Effector CD4-positive, alpha-beta T cell (primary cell): ENCODE data around the gene WDR73.
A peak's percentile ranks its signal among the peaks of the same experiment; 100 is the strongest.
"Not testable (repeated sequence)": the region's sequence is repeated elsewhere in the genome, so short reads cannot be mapped to it uniquely, and the experiment has no call there.

Experiments
- DNase-seq: peaks from one replicate; pipeline ENCODE4 v3.0.0-alpha.2; 2020

Gene WDR73

DNA sequence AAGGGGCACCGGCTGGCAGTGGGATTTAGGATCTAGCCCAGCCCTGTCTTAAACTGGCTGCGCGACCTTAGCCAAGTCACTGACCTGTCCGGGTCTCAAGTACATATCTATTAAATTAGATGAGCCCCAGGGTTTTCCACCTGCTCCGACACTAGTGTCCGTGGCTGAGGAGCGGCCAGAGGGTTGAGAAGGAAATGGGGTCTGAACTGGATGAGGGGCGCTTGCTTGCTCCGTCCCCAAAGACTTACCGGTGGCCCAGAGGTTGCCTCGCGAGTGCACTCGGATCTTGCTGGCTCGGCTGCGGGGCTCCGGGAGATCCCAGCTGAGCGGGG lies 3.6 kb upstream of the WDR73 start:
- DNase-seq, result no peak

DNA sequence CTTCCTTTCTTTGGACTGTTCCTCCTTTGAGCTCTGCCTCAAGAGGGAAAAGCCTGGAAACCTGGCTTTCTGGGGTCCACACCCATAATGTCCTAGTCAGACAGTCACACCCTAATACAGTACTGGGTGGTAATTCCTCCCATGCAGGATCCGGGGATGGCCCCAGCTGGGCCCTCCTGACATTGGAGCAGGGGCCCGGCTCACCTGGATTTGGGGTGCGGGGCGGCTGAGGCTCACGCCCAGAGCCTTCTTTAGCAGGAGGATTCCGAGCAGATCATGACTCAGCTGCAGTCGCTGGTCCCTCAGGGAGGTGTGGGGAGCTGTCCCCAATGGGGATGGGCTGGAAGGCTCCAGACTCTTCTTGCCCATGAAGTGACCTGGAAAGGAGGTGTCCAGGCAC lies 2.9 kb upstream of the WDR73 start:
- DNase-seq, result no peak

DNA sequence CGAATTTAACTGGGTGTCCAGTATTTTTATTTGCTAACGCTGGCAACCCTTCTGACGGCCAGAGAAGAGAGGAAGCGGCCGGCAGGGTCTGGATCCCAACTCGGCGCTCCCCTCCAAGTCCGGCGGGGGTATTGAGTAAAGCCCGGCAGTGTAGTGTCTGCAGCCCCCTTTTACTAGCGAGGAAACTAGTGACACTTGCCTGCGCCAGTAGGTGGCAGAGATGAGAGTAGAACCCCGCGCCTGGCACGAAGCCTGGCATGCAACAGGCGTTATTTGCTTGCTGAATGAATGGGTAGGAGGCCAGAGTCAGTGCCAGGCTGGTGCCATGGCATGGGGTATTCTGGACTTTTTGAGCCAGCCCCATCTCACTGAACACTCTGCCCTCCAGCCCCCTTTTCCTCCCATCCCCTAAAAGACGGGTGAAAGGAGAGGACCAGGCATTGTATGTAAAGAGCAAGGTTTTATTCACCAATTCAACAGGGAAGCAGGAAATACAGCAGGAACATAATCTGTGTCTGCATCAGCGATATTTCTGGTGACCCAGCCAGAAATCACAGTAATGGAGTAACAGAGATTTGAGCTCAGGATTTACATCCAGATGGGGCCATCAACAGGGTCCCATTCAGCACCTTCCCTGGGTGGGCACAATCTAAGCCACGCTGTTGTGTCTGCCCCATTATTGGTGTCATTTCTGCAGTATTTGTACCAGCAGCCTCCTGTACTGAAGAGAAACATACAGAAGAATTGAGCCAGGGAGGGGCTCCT lies 788 bp upstream of the WDR73 start:
- peak; percentile 66 for DNase-seq

DNA sequence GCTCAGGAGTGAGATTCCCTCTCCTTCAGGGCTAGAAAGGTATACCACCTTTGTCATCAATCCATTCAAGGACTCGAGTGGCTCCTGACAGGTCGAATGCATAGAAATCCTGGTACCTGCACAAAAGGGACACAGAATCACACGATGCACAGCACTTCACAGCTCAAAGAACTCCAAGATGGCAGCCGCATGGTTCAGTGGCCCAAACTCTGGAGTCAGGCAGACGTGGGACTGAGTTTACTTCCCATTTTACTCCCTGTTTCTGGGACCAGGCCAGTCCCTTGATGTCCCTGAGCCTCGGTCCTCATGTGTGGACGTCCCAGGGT lies 536 bp downstream of the WDR73 start:
- DNase-seq, result no peak

DNA sequence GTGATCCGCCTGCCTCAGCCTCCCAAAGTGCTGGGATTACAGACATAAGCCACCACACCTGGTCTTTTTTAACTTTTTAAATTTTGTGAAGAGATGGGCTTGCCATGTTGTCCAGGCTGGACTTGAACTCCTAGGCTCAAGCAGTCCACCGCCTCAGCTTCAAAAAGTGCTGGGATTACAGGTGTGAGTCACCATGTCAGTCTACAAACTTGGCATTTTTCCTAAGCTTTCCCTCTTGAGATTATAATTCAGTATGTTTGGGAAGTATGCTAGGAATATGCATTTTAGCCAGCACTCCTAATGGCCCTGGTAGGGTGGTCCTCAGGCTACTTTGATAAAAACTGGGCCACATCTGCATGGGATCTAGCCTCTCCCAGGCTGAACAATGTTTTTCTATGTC lies 4.4 kb downstream of the WDR73 start:
- no peak for DNase-seq

DNA sequence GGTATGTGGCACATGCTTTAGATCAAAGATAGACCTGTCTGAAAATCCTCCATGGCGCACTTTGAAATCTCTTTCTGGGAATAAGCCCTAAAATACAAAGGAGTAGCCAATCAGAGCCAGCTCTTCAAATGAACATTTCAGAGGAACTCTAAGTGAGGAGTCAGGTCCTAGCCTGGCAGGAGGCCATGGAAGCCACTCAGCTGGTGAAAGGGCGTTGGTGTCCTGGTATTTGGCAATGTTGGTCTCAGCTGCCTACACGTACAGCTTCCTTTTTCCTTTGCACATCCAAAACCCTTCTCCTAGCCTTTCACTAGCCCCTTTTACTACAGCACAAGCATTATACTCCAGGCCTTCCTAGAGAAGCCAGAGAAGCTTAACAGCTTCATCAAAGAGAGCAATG lies 5.5 kb downstream of the WDR73 start:
- DNase-seq, result no peak

DNA sequence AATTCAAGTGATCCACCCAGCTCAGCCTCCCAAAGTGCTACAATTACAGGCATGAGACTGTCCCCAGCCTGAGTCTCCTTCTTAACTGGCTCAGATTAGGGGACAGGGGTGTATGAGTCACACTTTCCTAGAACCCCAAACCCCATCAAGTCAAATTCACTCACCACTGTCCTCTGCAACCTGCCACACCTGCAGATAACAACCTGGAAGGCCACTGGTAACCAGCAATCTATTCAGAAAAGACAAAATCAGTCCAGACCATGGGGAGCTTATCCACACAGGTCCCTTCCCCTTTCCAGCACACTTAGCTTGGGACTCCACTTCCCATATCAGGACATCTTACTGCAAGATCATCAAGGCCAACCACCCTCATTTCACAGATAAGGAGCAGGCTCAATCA lies 6.4 kb downstream of the WDR73 start:
- DNase-seq, result no peak

DNA sequence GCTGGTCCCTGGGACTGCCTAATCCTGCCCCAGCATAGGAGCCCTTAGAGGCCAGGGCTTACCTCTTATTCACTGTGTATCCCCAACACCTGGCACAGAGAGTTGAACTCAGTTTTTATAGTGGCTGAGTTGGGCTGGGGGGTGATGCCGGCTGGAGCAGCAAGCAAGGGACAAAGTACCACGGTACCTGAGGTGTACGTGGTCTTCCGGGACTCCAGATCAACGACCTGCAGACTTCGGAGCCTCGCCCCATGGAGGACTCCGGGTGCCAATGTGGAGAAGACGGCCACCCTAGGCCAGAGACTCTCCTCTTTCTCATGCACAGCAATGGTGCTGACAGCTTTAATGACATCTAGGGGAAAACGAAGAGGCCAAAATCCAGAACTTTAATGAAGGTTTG lies 8.1 kb downstream of the WDR73 start:
- no peak for DNase-seq

DNA sequence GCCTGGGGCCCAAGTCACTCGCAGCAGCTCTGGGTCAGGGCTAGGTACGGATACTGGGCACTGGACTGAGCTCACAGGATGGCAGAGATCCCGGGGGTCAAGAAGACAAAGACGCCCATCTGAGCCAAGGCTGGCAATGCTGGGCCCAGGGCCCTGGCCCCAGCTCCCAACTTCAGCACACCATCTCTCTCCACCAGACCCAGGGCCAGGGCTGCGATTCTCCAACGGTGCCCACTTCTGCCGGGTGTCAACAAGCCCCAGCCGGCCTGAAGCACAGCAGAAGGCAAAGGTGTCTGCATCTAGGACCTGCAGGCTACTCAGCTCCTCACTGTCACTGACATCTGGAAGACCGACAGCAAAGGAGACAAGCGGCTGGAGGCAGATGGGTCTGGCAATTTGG lies 8.6 kb downstream of the WDR73 start:
- no peak for DNase-seq

DNA sequence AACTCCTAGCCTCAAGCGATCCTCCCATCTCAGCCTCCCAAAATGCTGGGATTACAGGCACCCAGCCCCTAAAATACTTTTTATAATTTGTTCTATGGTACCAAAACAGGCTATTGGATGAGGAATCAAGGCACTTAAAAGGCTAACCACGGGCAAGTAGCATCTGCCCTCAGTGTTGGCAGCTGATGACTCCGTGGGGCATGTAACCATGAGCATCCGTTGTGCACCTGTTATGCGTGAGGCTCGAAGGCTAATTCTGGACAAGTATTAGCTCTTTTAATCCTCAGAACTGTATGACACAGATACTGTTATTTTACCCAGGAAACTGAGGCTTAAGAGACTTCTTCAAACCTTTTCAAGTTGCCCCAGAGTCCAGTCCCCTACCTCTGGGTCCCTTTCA lies 10.2 kb downstream of the WDR73 start:
- DNase-seq, result no peak

DNA sequence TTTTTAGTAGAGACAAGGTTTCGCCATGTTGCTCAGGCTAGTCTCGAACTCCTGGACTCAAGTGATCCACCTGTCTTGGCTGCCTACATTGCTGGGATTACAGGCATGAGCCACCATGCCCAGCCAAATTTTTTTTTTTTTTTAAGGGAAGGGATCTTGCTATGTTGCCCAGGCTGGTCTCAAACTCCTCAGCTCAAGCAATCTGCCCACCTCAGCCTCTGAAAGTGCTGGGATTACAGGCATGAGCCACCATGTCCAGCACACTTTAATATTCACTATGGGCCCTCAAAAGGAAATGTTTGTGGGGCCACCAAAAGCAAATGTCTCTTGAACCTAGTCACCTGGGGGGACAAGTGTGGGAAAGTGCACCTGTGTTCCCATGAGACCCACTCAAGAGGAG lies 11.4 kb downstream of the WDR73 start:
- DNase-seq, result not testable (repeated sequence)

DNA sequence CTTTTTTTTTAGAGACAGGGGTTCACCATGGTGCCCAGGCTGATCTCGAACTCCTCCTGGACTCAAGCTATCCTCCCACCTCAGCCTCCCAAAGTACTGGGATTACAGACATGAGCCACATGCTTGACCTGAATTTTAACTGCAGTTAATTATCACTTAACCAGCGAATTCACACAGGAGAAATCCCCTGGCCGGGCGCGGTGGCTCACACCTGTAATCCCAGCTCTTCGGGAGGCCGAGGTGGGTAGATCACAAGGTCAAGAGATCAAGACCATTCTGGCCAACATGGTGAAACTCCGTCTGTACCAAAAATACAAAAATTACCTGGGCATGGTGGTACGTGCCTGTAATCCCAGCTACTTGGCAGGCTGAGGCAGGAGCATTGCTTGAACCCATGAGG lies 12.2 kb downstream of the WDR73 start:
- DNase-seq, result not testable (repeated sequence)

DNA sequence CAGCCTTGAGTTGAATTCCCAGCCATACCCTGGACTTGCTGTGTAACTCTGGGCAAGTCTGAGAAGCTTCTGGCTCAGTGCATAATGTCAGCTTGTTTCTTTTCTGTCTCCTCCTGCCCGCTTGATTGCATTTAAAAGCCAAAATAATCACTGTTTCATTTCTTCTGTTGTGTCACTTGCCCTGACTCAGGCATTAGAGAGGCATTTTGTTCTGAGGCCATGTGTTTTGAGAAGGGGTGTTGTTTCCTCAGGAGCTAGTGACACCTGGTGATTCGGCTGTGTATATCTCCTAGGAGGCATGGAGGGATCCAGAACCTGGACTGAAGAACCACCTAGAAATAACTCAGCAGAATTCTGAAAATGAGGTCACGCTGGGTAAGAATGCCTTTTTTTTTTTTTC lies 16.0 kb downstream of the WDR73 start:
- DNase-seq, result no peak

DNA sequence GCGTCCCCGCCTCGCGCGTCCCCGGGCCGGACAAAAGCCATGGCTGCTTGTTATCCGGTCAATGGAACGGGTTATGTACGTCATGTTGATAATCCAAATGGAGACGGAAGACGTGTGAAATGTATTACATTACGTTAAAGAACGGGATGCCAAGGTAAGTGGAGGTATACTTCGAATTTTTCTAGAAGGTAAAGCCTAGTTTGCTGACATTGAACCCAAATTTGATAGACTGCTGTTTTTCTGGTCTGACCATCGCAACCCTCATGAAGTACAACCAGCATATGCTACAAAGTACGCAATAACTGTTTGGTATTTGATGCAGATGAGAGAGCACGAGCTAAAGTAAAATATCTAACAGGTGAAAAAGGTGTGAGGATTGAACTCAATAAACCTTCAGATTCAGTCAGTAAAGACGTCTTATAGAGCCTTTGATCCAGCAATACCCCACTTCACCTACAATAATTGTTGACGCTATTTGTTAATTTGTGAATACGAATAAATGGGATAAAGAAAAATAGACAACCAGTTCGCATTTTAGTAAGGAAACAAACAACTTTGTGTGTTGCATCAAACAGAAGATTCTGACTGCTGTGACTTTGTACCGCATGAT lies 19.8 kb downstream of the WDR73 start:
- no peak for DNase-seq

DNA sequence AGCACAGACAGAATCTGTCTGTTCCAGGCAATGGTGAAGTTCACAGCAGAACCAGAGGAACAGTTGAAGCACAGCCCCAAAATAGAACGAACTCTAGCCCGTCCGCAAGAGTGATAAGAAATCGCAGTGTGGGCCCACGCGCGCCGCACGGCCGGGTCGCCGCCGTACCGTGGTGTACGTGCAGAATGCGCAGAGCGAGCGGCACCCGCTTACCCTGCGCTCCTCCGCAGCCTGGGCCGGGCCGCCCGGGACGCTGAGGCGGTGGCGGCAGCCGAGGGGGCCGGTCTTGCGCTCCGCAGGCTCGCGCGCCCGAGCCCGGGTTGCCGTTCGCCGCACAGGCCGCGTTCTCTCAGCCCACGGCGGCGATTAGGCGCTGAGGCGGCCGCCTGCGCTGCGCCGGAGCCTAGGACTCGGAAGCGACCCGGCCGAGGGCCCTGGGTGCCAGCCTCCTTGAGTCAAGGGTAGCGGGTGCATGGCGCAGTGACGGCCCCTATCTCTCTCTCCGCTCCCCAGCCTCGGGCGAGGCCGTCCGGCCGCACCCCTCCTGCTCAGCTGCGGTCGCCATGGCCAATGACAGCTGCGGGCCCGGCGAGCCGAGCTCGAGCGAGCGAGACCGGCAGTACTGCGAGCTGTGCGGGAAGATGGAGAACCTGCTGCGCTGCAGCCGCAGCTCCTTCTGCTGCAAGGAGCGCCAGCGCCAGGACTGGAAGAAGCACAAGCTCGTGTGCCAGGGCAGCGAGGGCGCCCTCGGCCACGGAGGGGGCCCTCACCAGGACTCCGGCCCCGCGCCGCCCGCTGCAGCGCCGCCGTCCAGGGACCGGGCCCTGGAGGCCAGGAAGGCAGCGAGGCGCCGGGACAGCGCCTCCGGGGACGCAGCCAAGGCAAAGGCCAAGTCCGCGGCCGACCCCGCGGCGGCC lies 20.5 kb downstream of the WDR73 start:
- peak; percentile 48 for DNase-seq

DNA sequence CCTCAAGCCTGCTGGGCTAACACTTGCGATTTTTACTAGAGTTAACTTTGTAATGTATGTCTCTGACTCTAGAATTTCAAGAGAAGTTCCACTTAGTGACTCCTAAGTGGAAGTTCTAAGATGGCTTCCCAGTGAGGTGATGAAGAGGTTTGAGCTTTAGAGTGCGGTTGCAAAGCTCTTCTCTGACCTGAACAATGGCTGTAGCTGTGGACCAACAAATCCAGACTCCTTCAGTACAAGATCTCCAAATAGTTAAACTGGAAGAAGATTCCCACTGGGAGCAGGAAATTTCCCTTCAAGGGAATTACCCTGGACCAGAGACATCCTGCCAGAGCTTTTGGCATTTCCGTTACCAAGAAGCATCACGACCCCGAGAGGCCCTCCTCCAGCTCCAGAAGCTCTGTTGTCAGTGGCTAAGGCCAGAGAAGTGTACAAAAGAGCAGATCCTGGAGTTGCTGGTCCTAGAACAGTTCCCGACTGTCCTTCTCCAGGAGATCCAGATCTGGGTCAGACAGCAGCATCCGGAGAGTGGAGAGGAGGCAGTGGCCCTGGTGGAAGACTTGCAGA lies 22.3 kb downstream of the WDR73 start:
- DNase-seq, result no peak

DNA sequence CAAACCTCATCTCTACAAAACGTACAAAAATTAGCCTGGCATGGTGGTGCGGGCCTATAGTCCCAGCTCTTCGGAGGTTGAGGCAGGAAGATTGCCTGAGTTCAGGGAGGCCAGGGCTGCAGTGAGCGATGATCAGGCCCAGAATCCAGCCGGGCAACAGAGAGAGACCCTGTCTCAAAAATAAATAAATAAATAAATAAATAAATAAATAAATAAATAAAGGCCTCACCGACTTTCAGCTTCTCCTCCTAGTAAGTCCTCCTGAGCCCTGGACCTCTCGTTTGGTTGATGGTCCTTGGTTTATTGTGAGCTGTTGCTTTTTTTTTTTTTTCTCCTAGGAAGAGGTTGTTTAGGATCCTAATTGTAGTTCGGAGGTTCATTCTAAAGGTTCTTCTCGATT lies 25.1 kb downstream of the WDR73 start:
- DNase-seq, result no peak

DNA sequence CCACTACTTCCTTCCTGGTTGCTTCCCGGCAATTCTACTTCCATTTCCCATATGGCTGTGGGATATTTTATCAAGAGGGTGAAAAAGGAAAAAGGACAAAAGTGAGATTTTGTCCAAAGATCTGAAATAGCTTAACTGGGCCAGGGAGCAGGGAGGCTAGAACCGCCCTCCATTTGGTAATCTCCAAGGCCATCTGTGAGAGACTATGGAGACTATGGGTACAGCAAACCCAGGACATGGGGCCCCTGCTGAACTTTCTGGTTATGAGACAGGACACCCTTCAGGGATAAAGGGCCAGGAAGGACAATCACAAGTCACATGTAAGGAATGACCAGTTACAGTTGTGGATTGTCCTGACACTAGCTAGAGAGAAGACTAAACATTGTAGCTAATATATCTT lies 29.0 kb downstream of the WDR73 start:
- DNase-seq, result no peak

DNA sequence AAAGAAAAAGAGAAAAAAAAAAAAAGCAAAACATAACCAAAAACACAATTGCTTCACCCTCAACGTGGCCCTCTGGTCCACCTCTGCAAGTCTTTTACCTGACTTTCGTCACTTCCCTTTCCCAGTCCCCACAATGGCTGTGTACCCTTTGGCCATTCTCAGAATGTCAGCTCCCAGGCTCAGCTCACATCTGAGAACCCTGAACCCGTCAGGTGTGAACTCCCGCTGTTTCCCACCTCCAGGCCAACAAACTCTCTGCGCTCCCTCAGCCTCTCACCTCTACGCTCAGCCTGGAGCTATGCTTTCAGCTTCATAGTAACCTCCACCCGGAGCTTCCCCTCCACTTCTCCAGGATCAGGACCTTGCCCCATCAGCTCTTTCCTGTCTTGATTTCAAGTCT lies 29.7 kb downstream of the WDR73 start:
- no peak for DNase-seq

DNA sequence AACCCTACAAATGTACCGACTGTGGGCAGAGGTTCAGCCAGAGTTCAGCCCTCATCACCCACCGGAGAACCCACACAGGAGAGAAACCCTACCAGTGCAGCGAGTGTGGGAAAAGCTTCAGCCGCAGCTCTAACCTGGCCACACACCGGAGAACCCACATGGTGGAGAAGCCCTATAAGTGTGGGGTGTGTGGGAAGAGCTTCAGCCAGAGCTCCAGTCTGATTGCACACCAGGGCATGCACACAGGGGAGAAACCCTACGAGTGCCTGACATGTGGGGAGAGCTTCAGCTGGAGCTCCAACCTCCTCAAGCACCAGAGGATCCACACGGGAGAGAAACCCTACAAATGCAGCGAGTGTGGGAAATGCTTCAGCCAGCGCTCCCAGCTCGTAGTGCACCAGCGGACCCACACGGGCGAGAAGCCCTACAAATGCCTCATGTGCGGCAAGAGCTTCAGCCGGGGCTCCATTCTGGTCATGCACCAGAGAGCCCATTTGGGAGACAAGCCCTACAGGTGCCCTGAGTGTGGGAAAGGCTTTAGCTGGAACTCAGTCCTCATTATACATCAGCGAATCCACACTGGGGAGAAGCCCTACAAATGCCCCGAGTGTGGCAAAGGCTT lies 32.6 kb downstream of the WDR73 start:
- DNase-seq, result no peak

DNA sequence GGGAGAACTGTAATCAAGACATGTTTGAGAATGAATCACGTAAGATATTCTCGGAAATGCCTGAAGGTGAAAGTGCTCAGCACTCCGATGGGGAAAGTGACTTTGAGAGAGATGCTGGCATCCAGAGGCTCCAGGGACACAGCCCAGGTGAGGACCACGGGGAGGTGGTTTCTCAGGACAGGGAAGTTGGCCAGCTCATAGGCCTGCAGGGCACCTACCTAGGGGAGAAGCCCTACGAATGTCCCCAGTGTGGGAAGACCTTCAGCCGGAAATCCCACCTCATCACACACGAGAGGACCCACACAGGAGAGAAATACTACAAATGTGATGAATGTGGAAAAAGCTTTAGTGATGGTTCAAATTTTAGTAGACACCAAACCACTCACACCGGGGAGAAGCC lies 33.5 kb downstream of the WDR73 start:
- DNase-seq, result no peak

DNA sequence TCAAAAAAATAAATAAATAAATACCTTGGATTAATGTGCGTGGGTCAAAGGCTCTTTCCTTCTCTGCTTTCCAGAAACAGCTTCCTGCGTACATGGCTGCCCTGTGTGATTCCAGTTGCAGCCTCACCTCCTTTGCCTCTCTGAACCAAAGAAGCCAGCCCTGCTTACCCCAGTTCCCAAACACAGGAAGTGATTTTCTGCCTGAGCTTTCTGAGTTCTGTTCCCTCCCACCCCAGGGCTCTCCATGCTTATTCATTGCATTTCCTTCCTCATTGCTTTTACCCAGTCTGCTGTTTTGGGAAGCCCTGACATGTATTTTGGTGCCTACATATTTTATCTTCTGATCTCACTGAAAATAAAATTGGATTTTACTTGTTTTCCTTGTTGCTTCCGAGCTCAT lies 37.8 kb downstream of the WDR73 start:
- no peak for DNase-seq

DNA sequence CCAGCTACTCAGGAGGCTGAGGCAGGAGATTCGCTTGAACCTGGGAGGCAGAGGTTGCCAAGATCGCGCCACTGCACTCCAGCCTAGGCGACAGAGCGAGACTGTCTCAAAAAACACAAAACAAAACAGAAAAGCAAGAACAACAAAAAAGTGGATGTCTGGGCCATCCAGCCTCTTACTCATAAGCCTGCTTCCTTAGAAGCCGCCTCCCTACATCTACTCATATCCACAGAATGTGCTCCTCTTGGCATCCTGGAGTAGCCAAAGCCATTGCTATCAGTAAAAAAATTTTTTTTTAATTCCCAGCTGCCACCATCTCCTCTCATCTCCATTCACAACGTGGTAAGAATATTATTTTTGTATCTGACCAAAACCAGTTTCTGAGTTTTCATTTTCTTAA lies 42.5 kb downstream of the WDR73 start:
- no peak for DNase-seq
